Fibroblast of lung (primary cell): ENCODE results near the gene SLC16A6. TPM values are rescaled to one million over a fixed set of nuclear protein-coding genes. Genes with fewer than 3 reads are reported as not detected.

Source experiments
- DNase-seq, 2 donors: peaks; one replicate each; pipeline versions ENCODE4 v3.0.0 to v3.0.0-alpha.2; 2010; ENCODE audit warnings: low read depth in 2 of 2
- H2AFZ ChIP-seq: 2 replicates; pipeline ENCODE4 v1.5.1; 2012; ENCODE audit warnings: low read length, control low read depth, inconsistent platforms
- H3K27ac ChIP-seq: 2 replicates; pipeline ENCODE4 v1.5.1; 2011; ENCODE audit warnings: low read length, control low read depth; ENCODE audit not compliant: insufficient read depth
- H3K27me3 ChIP-seq: 2 replicates; pipeline ENCODE4 v1.5.1; 2011; ENCODE audit warnings: mild to moderate bottlenecking, low read length; ENCODE audit not compliant: control insufficient read depth, insufficient read depth
- H3K36me3 ChIP-seq: 2 replicates; pipeline ENCODE4 v1.5.1; 2011; ENCODE audit warnings: low read length; ENCODE audit not compliant: control insufficient read depth, insufficient read depth
- H3K4me1 ChIP-seq: 2 replicates; pipeline ENCODE4 v1.5.1; 2011; ENCODE audit warnings: low read length; ENCODE audit not compliant: control insufficient read depth, insufficient read depth; ENCODE audit errors: extremely low read depth
- H3K4me2 ChIP-seq: 2 replicates; pipeline ENCODE4 v1.5.1; 2011; ENCODE audit warnings: low read length, control low read depth; ENCODE audit not compliant: insufficient read depth; ENCODE audit errors: extremely low read depth
- H3K4me3 ChIP-seq, 4 experiments: fragments of 200-600 bp in 1 of 4; sonication (generic) in 1 of 4; replicated peaks in 1 of 4; 2 replicates each; pipeline ENCODE4 v1.5.1; 2011 to 2016; ENCODE audit warnings: low read length in 4 of 4, low read depth in 3 of 4, mild to moderate bottlenecking in 3 of 4, control low read depth in 2 of 4, inconsistent platforms in 1 of 4, mixed read lengths in 1 of 4; ENCODE audit not compliant: insufficient read depth in 1 of 4; ENCODE audit errors: control extremely low read depth in 1 of 4
- H3K79me2 ChIP-seq: 2 replicates; pipeline ENCODE4 v1.5.1; 2012; ENCODE audit warnings: mild to moderate bottlenecking, low read length, inconsistent platforms; ENCODE audit not compliant: control insufficient read depth, insufficient read depth
- H3K9ac ChIP-seq: 2 replicates; pipeline ENCODE4 v1.5.1; 2011; ENCODE audit warnings: mild to moderate bottlenecking, low read length, control low read depth; ENCODE audit not compliant: insufficient read depth
- H3K9me3 ChIP-seq: 2 replicates; pipeline ENCODE4 v1.5.1; 2012; ENCODE audit warnings: low read depth, low read length; ENCODE audit not compliant: control insufficient read depth, insufficient read depth
- H4K20me1 ChIP-seq: 2 replicates; pipeline ENCODE4 v1.5.1; 2011; ENCODE audit warnings: low read length; ENCODE audit not compliant: control insufficient read depth, insufficient read depth; ENCODE audit errors: extremely low read depth
- EZH2 ChIP-seq: IDR thresholded peaks from 2 replicates; pipeline ENCODE4 v1.5.1; 2012; ENCODE audit warnings: low read length, control low read depth, mild to moderate bottlenecking; ENCODE audit errors: missing control alignments
- polyA plus RNA-seq, 2 donors: library from polyadenylated mRNA; depleted of rRNA in 1 of 2; stranded (reverse) in 1 of 2; unstranded in 1 of 2; fragments of >200 nt; gene quantifications; 2 replicates each; pipeline ENCODE4 v1.2.1, GENCODE V29; 2011 to 2012; ENCODE audit warnings: missing spikeins in 1 of 2
- total RNA-seq: library from RNA; depleted of rRNA; stranded (reverse); fragments of >200 nt; gene quantifications from 2 replicates; pipeline ENCODE4 v1.2.1, GENCODE V29; 2014
- TF ChIP-seq, protein P1 (sequence below), 2 donors: IDR thresholded peaks in 1 of 2; conservative IDR thresholded peaks in 1 of 2; 1 replicate in 1 of 2; 2 replicates in 1 of 2; pipeline ENCODE4 v1.5.1; 2011 to 2012; ENCODE audit warnings: low read length in 2 of 2, control low read depth in 1 of 2, inconsistent platforms in 1 of 2, low read depth in 1 of 2, mild to moderate bottlenecking in 1 of 2

The SLC16A6 gene
- total and polyA plus RNA-seq, 2 donors (not counting 1 experiment from before 2014, with no cell fraction given) = 1.7 to 8.3 TPM

DNA sequence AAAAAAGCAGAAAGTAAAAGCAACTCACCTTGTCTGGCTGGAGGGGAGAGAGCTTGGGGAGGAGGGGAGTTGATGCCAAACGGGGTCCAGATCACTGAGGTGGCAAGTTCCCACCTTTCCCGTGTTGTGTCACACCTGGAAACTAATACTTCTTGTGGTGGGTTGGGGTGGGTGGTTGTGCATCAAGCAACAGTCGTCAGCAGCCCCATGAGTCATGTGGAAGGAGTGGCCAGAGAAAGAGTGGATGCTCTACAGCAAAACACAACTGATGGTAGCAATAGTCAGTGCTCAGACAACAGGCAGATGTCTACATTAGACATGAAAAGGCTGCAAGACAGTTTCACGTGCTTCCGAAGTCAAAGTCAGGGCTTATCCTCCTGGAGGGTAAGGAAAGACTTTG, 35.8 kb upstream of the SLC16A6 start:
- Histone ChIP-seq H3K27me3 (no peaks in the 10 kb centered on the region), H3K4me2 (no peak overlapping the region), H3K9ac (no peak overlapping the region), H2AFZ (no peak overlapping the region), H3K4me3 (no peak overlapping the region), H3K9me3 (no peaks in the 10 kb centered on the region), H4K20me1 (no peaks in the 10 kb centered on the region), H3K4me1 (no peaks in the 10 kb centered on the region), H3K27ac (no peak overlapping the region), H3K36me3 (no peaks in the 10 kb centered on the region), H3K79me2 (no peaks in the 10 kb centered on the region)
- DNase-seq = no peak
- no peak for TF ChIP-seq EZH2
- TF ChIP-seq, protein P1, sequence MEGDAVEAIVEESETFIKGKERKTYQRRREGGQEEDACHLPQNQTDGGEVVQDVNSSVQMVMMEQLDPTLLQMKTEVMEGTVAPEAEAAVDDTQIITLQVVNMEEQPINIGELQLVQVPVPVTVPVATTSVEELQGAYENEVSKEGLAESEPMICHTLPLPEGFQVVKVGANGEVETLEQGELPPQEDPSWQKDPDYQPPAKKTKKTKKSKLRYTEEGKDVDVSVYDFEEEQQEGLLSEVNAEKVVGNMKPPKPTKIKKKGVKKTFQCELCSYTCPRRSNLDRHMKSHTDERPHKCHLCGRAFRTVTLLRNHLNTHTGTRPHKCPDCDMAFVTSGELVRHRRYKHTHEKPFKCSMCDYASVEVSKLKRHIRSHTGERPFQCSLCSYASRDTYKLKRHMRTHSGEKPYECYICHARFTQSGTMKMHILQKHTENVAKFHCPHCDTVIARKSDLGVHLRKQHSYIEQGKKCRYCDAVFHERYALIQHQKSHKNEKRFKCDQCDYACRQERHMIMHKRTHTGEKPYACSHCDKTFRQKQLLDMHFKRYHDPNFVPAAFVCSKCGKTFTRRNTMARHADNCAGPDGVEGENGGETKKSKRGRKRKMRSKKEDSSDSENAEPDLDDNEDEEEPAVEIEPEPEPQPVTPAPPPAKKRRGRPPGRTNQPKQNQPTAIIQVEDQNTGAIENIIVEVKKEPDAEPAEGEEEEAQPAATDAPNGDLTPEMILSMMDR (conservative IDR thresholded peaks at IDR 0.05 in 1 of 2, IDR thresholded peaks at IDR 0.05 in 1 of 2; ENCODE audit: low read depth in 1 of 2, low read length in 2 of 2) = no peak

DNA sequence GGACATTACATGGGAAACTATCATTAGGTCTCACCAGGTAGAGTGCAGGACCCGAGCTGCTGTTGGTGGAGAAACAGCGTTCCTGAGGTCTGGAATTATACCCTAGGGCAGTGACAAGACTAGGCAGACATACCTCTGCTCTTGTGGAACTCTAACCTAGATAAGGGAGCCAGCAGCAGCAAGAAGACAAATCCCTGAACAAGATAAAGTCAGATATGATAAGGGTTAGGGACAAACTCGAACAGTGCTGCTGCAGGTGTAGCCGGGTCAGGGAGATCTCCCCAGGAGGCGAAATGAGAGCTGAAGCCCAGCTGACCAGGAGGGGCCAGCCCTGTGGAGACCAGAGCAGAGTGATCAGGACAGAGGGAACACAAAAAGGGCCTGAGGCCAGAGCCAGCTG, 35.0 kb upstream of the SLC16A6 start:
- no peaks in the 10 kb centered on the region for H4K20me1 ChIP-seq
- no peak overlapping the region for H3K9ac ChIP-seq
- no peaks in the 10 kb centered on the region for H3K36me3 ChIP-seq
- H3K79me2 ChIP-seq = no peaks in the 10 kb centered on the region
- no peak overlapping the region for H3K4me3 ChIP-seq
- H3K4me1 ChIP-seq = no peaks in the 10 kb centered on the region
- no peaks in the 10 kb centered on the region for H3K9me3 ChIP-seq
- DNase-seq = no peak
- no peaks in the 10 kb centered on the region for H3K27me3 ChIP-seq
- H3K4me2 ChIP-seq = no peak overlapping the region
- H3K27ac ChIP-seq = no peak overlapping the region
- TF ChIP-seq EZH2 = no peak
- TF ChIP-seq, protein P1 (conservative IDR thresholded peaks at IDR 0.05 in 1 of 2, IDR thresholded peaks at IDR 0.05 in 1 of 2; ENCODE audit: low read depth in 1 of 2, low read length in 2 of 2) = no peak
- H2AFZ ChIP-seq = no peak overlapping the region

DNA sequence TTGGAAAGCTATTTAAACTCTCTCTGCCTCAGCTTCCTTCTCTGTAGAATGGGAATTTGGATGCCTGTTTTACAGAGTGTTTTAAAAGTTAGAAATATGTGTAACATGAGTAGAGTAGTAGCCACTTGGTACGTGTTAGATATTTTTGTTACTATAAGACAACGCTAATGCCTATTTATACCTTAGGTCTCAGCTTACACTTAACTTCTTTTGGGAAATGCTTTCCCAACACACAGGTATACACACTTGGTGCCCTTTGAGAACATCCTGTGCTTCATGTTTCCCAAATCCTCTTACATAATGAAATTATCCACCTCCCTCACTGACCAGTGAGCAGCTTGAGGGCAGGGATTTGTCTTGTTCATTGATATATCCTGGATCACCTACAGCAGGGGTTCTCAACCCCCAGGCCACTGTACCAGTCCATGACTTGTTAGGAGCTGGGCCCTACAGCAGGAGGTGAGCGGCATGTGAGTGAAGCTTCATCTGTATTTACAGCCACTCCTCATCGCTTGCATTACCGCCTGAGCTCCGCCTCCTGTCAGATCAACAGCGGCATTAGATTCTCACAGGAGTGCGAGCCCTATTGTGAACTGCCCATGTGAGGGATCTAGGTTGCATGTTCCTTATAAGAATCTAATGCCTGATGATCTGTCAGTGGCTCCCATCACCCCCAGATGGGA, 33.9 kb upstream of the SLC16A6 start:
- Histone ChIP-seq H4K20me1 (no peaks in the 10 kb centered on the region), H3K79me2 (no peaks in the 10 kb centered on the region), H2AFZ (no peak overlapping the region), H3K9ac (no peak overlapping the region), H3K27me3 (no peaks in the 10 kb centered on the region), H3K4me1 (no peaks in the 10 kb centered on the region), H3K9me3 (no peaks in the 10 kb centered on the region), H3K4me3 (no peak overlapping the region), H3K36me3 (no peaks in the 10 kb centered on the region), H3K4me2 (no peak overlapping the region), H3K27ac (no peak overlapping the region)
- no peak for DNase-seq
- no peak for TF ChIP-seq EZH2
- TF ChIP-seq, protein P1 (conservative IDR thresholded peaks at IDR 0.05 in 1 of 2, IDR thresholded peaks at IDR 0.05 in 1 of 2; ENCODE audit: low read depth in 1 of 2, low read length in 2 of 2) = no peak
